DOHH2 (cell line): ENCODE results near the gene ANXA6.

Source experiments
- H3F3A ChIP-seq: fragments of 200-600 bp; sonication (generic), shearing (Covaris generic); 2 replicates; pipeline ENCODE4 v1.6.0; 2016; ENCODE audit warnings: antibody characterized with exemption, mild to moderate bottlenecking; ENCODE audit not compliant: control insufficient read depth, insufficient read depth
- H3K27ac ChIP-seq: fragments of 200-600 bp; sonication (generic); 2 replicates; pipeline ENCODE4 v1.5.1; 2014; ENCODE audit warnings: low read depth, mild to moderate bottlenecking, low read length, moderate library complexity
- H3K27me3 ChIP-seq: fragments of 200-600 bp; sonication (generic); 2 replicates; pipeline ENCODE4 v1.6.1; 2014; ENCODE audit warnings: mild to moderate bottlenecking, low read length, mixed read lengths; ENCODE audit not compliant: control insufficient read depth
- H3K36me3 ChIP-seq: fragments of 200-600 bp; sonication (generic); 2 replicates; pipeline ENCODE4 v1.6.1; 2014; ENCODE audit warnings: mild to moderate bottlenecking, low read length, moderate library complexity, mixed read lengths; ENCODE audit not compliant: control insufficient read depth
- H3K4me1 ChIP-seq: fragments of 200-600 bp; sonication (generic); 2 replicates; pipeline ENCODE4 v1.6.1; 2014; ENCODE audit warnings: mild to moderate bottlenecking, low read length, mixed read lengths; ENCODE audit not compliant: control insufficient read depth
- H3K4me2 ChIP-seq: fragments of 200-600 bp; sonication (generic); 2 replicates; pipeline ENCODE4 v1.6.0; 2014; ENCODE audit warnings: mild to moderate bottlenecking, low read length, moderate library complexity
- H3K4me3 ChIP-seq: fragments of 200-600 bp; sonication (generic); 2 replicates; pipeline ENCODE4 v1.5.1; 2014; ENCODE audit warnings: mild to moderate bottlenecking, low read length, mixed read lengths
- H3K79me2 ChIP-seq: fragments of 200-600 bp; sonication (generic); 2 replicates; pipeline ENCODE4 v1.6.1; 2014; ENCODE audit warnings: mild to moderate bottlenecking, low read length, mixed read lengths; ENCODE audit not compliant: control insufficient read depth
- H3K9me2 ChIP-seq: fragments of 200-600 bp; sonication (generic); replicated peaks from 2 replicates; pipeline ENCODE4 v1.6.1; 2014; ENCODE audit warnings: mild to moderate bottlenecking, low read length, mixed read lengths; ENCODE audit not compliant: control insufficient read depth
- H3K9me3 ChIP-seq: fragments of 200-600 bp; sonication (generic); 2 replicates; pipeline ENCODE4 v1.6.1; 2014; ENCODE audit warnings: antibody characterized with exemption, low read length, mixed read lengths; ENCODE audit not compliant: control insufficient read depth, insufficient read depth
- H4K20me1 ChIP-seq: fragments of 200-600 bp; sonication (generic); 2 replicates; pipeline ENCODE4 v1.6.0; 2014; ENCODE audit warnings: low read depth, mild to moderate bottlenecking, antibody characterized with exemption, low read length, moderate library complexity; ENCODE audit not compliant: control insufficient read depth, insufficient read depth
- EZH2phosphoT487 ChIP-seq: fragments of 200-600 bp; sonication (generic); IDR thresholded peaks from 2 replicates; pipeline ENCODE4 v1.6.1; 2017; ENCODE audit warnings: borderline replicate concordance, mild to moderate bottlenecking, antibody characterized with exemption, low read length, moderate library complexity, mixed read lengths
- TF ChIP-seq, protein P1 (sequence below): fragments of 200-600 bp; sonication (generic); IDR thresholded peaks from one replicate; pipeline ENCODE4 v1.5.1; 2014; ENCODE audit warnings: antibody characterized with exemption, mild to moderate bottlenecking, low read depth, low read length; ENCODE audit not compliant: poor library complexity, severe bottlenecking

ANXA6 gene

DNA sequence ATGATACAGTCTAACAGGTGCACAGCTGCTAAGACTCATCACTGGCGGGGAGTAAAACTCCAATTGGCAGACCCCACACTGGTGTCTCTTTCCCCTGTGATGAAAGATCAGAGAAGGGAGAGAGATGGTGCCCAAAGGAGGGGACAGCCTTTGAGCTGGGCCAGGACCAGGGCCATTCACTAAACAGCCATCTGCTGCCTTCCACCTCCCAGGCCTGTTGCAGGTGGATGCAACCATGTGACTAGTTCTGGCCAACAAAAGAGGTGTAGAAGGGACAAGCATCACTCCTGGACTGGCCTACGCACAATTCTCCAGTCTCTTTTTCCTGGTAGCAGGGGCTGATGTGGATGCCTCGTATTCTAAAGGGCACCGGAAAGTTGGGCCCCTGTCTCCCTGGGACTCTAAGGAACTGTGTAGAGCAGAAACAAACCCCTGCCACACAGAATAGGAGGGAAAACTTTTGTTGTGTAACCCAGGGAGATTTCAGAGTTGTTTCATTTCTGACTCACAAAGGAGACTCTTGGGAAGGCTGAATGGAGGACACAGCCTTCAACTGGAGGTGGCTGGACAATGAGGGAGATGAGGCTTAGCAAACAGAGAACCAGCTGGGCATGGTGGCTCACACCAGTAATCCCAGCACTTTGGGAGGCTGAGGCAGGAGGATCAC lies 103.7 kb downstream of the ANXA6 start:
- peaks cover 80% of the 10 kb centered on the region for H3K36me3 ChIP-seq

DNA sequence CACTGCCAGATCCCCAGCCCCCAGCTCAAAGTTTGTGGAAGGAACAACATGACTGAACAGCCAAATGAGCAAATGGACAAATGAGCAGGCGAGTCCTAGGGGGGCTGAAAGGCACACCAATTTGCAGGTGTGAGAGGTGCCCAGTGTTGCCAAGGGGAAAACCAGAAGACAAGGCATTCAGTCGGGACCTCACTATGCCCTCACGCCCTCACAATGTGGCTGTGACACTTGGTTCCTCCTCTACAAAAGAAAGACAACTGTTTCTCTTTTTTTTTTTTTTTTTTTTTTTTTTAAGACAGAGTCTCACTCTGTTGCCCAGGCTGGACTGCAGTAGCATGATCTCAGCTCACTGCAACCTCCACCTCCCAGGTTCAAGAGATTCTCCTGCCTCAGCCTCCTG lies 104.7 kb downstream of the ANXA6 start:
- Histone ChIP-seq H3K27ac (no peak overlapping the region), H3K4me2 (no peak overlapping the region), H3K79me2 (no peaks in the 10 kb centered on the region), H3K4me1 (peaks cover 7% of the 10 kb centered on the region), H4K20me1 (no peaks in the 10 kb centered on the region; the same call in 1 of the 2 replicates), H3K36me3 (peaks cover 80% of the 10 kb centered on the region), H3K9me3 (no peaks in the 10 kb centered on the region), H3K9me2 (no peaks in the 10 kb centered on the region), H3K27me3 (no peaks in the 10 kb centered on the region), H3K4me3 (no peak overlapping the region), H3F3A (no peaks in the 10 kb centered on the region)
- TF ChIP-seq, protein P1, sequence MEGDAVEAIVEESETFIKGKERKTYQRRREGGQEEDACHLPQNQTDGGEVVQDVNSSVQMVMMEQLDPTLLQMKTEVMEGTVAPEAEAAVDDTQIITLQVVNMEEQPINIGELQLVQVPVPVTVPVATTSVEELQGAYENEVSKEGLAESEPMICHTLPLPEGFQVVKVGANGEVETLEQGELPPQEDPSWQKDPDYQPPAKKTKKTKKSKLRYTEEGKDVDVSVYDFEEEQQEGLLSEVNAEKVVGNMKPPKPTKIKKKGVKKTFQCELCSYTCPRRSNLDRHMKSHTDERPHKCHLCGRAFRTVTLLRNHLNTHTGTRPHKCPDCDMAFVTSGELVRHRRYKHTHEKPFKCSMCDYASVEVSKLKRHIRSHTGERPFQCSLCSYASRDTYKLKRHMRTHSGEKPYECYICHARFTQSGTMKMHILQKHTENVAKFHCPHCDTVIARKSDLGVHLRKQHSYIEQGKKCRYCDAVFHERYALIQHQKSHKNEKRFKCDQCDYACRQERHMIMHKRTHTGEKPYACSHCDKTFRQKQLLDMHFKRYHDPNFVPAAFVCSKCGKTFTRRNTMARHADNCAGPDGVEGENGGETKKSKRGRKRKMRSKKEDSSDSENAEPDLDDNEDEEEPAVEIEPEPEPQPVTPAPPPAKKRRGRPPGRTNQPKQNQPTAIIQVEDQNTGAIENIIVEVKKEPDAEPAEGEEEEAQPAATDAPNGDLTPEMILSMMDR = no peak
- no peak for TF ChIP-seq EZH2phosphoT487

More for the DNA sequence above, 103.7 kb downstream of the ANXA6 start:
- H3K4me3 ChIP-seq = no peak overlapping the region
- TF ChIP-seq, protein P1 = no peak
- TF ChIP-seq EZH2phosphoT487 = no peak
- H3K9me2 ChIP-seq = no peaks in the 10 kb centered on the region
- peaks cover 12% of the 10 kb centered on the region for H3K4me1 ChIP-seq
- peaks cover 7% of the 10 kb centered on the region for H3K79me2 ChIP-seq
- H3K27me3 ChIP-seq = no peaks in the 10 kb centered on the region
- H3K27ac ChIP-seq = no peak overlapping the region
- H3F3A ChIP-seq = peaks cover under 1% of the 10 kb centered on the region; the same call in 1 of the 2 replicates
- H3K4me2 ChIP-seq = no peak overlapping the region
- H3K9me3 ChIP-seq = no peaks in the 10 kb centered on the region
- H4K20me1 ChIP-seq = no peaks in the 10 kb centered on the region; the same call in 1 of the 2 replicates

DNA sequence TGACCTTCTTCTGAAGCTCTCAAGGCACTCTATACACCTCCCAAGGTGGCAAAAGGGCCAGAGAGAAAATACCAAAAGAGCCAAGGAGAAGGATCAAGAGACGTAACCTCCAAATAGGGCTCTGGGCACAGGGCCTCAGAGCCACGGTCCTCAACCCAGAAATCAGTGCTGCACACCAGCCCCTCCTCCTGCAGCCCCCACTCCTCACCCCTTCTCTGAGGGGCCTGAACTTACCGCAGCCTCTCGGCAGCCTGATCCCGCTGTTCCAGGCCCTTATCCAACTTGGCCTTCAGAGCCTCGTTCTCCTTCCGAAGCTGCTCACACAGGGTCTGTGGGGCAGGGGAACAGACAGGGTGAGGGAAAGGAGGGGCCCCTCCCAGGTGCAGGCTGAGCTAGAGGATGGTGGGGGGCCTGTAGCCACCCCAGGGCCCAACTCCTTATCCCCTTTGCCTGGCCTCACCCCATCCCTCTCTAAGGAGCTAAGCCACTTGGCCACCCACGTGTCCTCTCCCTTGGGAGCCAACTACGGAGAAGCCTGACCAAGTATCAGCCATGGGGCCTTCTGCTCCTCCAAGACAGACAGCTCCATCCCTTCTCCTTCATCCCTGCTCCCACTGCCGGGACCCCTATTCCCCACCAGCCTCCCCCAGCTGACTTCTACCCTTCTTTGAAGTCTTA lies 105.5 kb downstream of the ANXA6 start:
- Histone ChIP-seq H3K36me3 (peaks cover 80% of the 10 kb centered on the region), H3K9me2 (no peaks in the 10 kb centered on the region), H3K4me1 (peaks cover 7% of the 10 kb centered on the region), H4K20me1 (no peaks in the 10 kb centered on the region; the same call in 1 of the 2 replicates), H3K4me3 (no peak overlapping the region), H3K4me2 (no peak overlapping the region), H3K9me3 (no peaks in the 10 kb centered on the region), H3K27ac (no peak overlapping the region), H3F3A (no peaks in the 10 kb centered on the region), H3K79me2 (no peaks in the 10 kb centered on the region), H3K27me3 (no peaks in the 10 kb centered on the region)
- TF ChIP-seq, protein P1 = no peak
- no peak for TF ChIP-seq EZH2phosphoT487
